ENCODE results near the gene METTL22. TPM values are rescaled to one million over a fixed set of nuclear protein-coding genes. Genes with fewer than 3 reads are reported as not detected.

Gene METTL22
- total RNA-seq, 2 donors from 2014 or later: 16.3 to 56.6 TPM

DNA sequence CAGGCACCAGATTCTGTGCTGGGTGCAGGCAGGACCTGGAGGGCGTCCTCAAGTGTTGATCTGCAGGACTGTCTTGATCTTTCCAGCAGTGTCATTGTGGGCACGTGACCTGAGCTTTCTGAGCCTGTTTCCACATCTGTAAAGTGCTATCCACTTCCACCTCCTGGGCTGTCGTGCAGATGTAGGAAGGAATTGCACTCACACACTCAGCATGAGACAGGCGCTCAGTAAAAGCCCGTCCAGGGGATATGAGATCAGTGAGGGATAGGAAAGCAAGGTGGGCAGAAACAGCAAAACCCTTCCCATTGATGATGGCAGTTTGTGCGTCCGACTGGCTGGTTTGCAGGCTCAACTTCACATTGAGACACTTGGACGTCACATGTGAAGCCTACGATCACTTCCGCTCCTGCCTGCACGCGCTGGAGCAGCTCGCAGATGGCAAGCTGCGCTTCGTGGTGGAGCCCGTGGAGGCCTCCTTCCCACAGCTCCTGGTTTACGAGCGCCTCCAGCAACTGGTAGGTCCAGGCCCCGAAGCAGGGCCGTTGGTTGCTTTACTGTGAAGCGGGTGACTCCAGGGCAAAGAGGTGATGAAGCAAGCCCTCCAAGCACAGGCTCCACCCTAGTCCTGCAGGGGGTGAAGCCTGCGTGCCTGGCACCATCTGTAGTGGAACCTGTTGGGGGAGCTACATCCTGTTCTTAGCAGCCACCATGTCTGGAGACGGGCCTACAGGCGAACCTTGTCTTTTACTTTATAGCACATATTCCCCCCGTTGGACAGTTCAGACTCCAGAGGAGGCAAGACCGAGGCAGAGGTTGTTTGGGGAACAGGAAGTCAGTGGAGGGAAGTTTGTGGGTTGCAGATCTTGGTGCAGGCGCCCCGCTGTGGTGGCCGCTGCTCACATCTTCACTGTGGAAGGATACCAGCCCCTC, 23.0 kb downstream of the METTL22 start:
- peaks cover 15 to 18% of the 10 kb centered on the region in 2 donors for H3K36me3 ChIP-seq
- no peak for DNase-seq (ENCODE audit: low spot score)
- no peak overlapping the region for H3K4me3 ChIP-seq
- H3K9me3 ChIP-seq: no peaks in the 10 kb centered on the region
- H3K27ac ChIP-seq: no peak overlapping the region
- WGBS: 79% methylated on average over 29 of the region's 29 CpGs
- H3K27me3 ChIP-seq (replicated peaks; ENCODE audit: insufficient read depth): no peaks in the 10 kb centered on the region
- intact Hi-C loops (cut with DNase I): no loop called here
- no peaks in the 10 kb centered on the region for H3K4me1 ChIP-seq (replicated peaks)
- TF ChIP-seq, protein P1, sequence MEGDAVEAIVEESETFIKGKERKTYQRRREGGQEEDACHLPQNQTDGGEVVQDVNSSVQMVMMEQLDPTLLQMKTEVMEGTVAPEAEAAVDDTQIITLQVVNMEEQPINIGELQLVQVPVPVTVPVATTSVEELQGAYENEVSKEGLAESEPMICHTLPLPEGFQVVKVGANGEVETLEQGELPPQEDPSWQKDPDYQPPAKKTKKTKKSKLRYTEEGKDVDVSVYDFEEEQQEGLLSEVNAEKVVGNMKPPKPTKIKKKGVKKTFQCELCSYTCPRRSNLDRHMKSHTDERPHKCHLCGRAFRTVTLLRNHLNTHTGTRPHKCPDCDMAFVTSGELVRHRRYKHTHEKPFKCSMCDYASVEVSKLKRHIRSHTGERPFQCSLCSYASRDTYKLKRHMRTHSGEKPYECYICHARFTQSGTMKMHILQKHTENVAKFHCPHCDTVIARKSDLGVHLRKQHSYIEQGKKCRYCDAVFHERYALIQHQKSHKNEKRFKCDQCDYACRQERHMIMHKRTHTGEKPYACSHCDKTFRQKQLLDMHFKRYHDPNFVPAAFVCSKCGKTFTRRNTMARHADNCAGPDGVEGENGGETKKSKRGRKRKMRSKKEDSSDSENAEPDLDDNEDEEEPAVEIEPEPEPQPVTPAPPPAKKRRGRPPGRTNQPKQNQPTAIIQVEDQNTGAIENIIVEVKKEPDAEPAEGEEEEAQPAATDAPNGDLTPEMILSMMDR (IDR thresholded peaks at IDR 0.05): peak in 1 of 4 experiments; percentile 8
- TF ChIP-seq POLR2AphosphoS5 (IDR thresholded peaks at IDR 0.05) (no peak), POLR2A (IDR thresholded peaks at IDR 0.05) (no peak)

DNA sequence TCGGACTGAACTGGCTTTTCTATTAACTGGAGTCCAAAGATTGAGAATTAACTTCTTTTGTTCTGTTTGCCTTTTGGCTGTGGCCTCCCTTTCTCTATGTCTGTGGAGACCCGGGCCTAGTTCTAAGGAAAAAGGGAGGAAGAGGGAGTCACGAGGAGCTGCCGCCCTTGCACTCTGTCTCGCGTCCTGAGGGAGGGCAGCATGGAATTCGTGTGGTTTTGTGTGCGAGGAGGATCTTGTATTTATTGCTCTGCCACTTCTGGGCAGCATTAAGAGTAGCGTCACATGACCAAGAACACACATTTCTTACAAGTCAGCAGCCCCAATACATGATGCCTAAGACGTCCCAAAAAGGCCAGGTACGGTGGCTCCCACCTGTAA, 23.6 kb downstream of the METTL22 start:
- Histone ChIP-seq H3K4me3 (no peak overlapping the region), H3K27ac (no peak overlapping the region), H3K27me3 (replicated peaks; ENCODE audit: insufficient read depth) (no peaks in the 10 kb centered on the region), H3K9me3 (no peaks in the 10 kb centered on the region), H3K4me1 (replicated peaks) (no peaks in the 10 kb centered on the region), H3K36me3 (peaks cover 15 to 18% of the 10 kb centered on the region in 2 donors)
- intact Hi-C loops (cut with DNase I): no loop called here
- TF ChIP-seq POLR2AphosphoS5 (IDR thresholded peaks at IDR 0.05) (no peak), POLR2A (IDR thresholded peaks at IDR 0.05) (no peak)
- TF ChIP-seq, protein P1 (IDR thresholded peaks at IDR 0.05): no peak
- no peak for DNase-seq (ENCODE audit: low spot score)
- WGBS: 78% methylated on average over 11 of the region's 11 CpGs

DNA sequence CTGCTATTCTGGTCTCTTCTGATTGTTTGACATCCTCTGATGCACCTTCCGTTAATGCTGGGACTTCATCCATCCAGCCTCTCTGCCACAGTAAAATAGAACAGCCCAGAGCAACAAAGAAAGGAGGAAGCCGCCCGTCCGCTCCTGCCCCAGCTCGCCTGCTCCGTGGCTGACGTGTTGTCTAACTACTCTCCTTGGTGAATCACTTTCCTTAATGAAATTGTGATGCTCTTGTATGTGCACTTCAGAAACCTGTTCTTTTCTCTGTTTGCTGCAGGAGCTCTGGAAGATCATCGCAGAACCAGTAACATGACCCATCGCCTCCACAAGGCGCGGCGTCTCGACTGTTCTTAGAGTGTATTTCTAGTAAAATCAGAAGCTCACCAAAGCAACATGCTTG, 24.3 kb downstream of the METTL22 start:
- H3K36me3 ChIP-seq: peaks cover 15 to 18% of the 10 kb centered on the region in 2 donors
- no peak overlapping the region for H3K27ac ChIP-seq
- DNase-seq (ENCODE audit: low spot score): no peak
- no peaks in the 10 kb centered on the region for H3K27me3 ChIP-seq (replicated peaks; ENCODE audit: insufficient read depth)
- no peaks in the 10 kb centered on the region for H3K9me3 ChIP-seq
- no peaks in the 10 kb centered on the region for H3K4me1 ChIP-seq (replicated peaks)
- no peak overlapping the region for H3K4me3 ChIP-seq
- 78% methylated on average over 13 of the region's 13 CpGs for WGBS
- intact Hi-C loops (cut with DNase I): no loop called here
- TF ChIP-seq, protein P1 (IDR thresholded peaks at IDR 0.05): no peak

DNA sequence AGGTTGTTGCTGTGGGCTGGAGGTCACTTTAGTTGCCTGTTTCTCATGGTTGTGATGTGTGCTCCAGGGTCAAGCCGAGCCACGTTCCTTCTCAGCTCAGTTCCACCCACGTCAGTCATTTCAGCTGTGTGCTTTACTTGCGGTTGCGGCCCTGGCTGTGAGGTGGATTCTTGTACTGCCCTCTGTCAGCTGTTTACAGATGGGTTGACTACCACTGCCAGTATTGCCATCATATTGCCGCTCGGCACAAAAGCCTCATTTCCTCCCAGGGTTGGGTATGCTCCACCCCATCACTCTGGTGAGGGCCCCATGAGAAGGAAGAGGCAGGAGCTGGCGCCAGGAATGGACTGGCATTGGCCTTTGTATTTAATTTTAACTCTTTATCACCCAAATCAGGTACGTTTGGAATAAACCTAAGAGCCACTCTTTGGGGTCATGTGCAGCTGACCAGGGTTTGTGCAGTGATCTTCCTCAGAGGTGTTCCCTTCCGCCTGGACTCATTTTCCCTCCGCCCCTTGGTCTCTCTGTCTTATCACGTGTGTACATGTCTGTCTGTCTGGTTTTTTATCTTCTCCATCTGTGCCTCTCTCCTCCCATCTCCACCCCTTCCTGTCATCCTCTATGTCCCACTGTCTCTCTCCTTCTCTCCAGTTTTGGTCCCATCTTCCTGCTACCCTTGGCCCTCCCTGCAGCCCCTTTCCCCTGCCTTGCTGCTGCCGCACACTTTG, 25.0 kb downstream of the METTL22 start:
- H3K27me3 ChIP-seq (replicated peaks; ENCODE audit: insufficient read depth): no peaks in the 10 kb centered on the region
- no peak for DNase-seq (ENCODE audit: low spot score)
- peaks cover 15 to 18% of the 10 kb centered on the region in 2 donors for H3K36me3 ChIP-seq
- TF ChIP-seq, protein P1 (IDR thresholded peaks at IDR 0.05): no peak
- TF ChIP-seq POLR2A (IDR thresholded peaks at IDR 0.05) (no peak), POLR2AphosphoS5 (IDR thresholded peaks at IDR 0.05) (no peak)
- no peaks in the 10 kb centered on the region for H3K4me1 ChIP-seq (replicated peaks)
- H3K4me3 ChIP-seq: no peak overlapping the region
- intact Hi-C loops (cut with DNase I): no loop called here
- H3K27ac ChIP-seq: no peak overlapping the region
- 75% methylated on average over 13 of the region's 13 CpGs for WGBS
- no peaks in the 10 kb centered on the region for H3K9me3 ChIP-seq

Measured in prostate gland (tissue), 2 donors.